ENCODE measurements around the gene ZNF800. TPM values are rescaled to one million over a fixed set of nuclear protein-coding genes. Genes with fewer than 3 reads are reported as not detected.

The ZNF800 gene
- total and polyA plus RNA-seq, 4 donors = 4.8 to 15.2 (median 12.8) TPM

GRCh38 chr7:127361736-127362135 is 30.8 kb downstream of the ZNF800 start:
- no peak for DNase-seq (ENCODE audit: low spot score)
- H3K36me3 ChIP-seq (ENCODE audit: control insufficient read depth in 4 of 4, insufficient read depth in 3 of 4, low read depth in 1 of 4, low read length in 3 of 4) = peaks cover 1 to 11% (median 9%) of the 10 kb centered on the region in 4 donors
- no peak overlapping the region for H3K4me3 ChIP-seq (ENCODE audit: low read depth in 1 of 3, low read length in 3 of 3)
- no peaks in the 10 kb centered on the region for H3K9me3 ChIP-seq (ENCODE audit: control insufficient read depth in 4 of 4, low read length in 3 of 4)
- H3K27ac ChIP-seq (ENCODE audit: low read depth in 1 of 2, low read length in 2 of 2) = no peak overlapping the region
- no peaks in the 10 kb centered on the region for H3K4me1 ChIP-seq (ENCODE audit: control insufficient read depth in 4 of 4, insufficient read depth in 4 of 4, low read length in 3 of 4)
- TF ChIP-seq RXRA (IDR thresholded peaks at IDR 0.05) = no peak
- TF ChIP-seq HNF4A (conservative IDR thresholded peaks at IDR 0.05) = no peak
- TF ChIP-seq EGR1 (IDR thresholded peaks at IDR 0.05; ENCODE audit: low read depth in 2 of 2) = no peak
- TF ChIP-seq FOXA1 (IDR thresholded peaks at IDR 0.05) = no peak
- TF ChIP-seq NR2F2 (IDR thresholded peaks at IDR 0.05) = no peak
- TF ChIP-seq YY1 (IDR thresholded peaks at IDR 0.05) = no peak
- TF ChIP-seq FOXA2 (IDR thresholded peaks at IDR 0.05) = no peak
- no peak for TF ChIP-seq RAD21 (IDR thresholded peaks at IDR 0.05)
- no peak for TF ChIP-seq JUND (IDR thresholded peaks at IDR 0.05)
- TF ChIP-seq, protein P1, sequence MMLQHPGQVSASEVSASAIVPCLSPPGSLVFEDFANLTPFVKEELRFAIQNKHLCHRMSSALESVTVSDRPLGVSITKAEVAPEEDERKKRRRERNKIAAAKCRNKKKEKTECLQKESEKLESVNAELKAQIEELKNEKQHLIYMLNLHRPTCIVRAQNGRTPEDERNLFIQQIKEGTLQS (IDR thresholded peaks at IDR 0.05) = no peak
- TF ChIP-seq, protein P2, sequence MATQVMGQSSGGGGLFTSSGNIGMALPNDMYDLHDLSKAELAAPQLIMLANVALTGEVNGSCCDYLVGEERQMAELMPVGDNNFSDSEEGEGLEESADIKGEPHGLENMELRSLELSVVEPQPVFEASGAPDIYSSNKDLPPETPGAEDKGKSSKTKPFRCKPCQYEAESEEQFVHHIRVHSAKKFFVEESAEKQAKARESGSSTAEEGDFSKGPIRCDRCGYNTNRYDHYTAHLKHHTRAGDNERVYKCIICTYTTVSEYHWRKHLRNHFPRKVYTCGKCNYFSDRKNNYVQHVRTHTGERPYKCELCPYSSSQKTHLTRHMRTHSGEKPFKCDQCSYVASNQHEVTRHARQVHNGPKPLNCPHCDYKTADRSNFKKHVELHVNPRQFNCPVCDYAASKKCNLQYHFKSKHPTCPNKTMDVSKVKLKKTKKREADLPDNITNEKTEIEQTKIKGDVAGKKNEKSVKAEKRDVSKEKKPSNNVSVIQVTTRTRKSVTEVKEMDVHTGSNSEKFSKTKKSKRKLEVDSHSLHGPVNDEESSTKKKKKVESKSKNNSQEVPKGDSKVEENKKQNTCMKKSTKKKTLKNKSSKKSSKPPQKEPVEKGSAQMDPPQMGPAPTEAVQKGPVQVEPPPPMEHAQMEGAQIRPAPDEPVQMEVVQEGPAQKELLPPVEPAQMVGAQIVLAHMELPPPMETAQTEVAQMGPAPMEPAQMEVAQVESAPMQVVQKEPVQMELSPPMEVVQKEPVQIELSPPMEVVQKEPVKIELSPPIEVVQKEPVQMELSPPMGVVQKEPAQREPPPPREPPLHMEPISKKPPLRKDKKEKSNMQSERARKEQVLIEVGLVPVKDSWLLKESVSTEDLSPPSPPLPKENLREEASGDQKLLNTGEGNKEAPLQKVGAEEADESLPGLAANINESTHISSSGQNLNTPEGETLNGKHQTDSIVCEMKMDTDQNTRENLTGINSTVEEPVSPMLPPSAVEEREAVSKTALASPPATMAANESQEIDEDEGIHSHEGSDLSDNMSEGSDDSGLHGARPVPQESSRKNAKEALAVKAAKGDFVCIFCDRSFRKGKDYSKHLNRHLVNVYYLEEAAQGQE (IDR thresholded peaks at IDR 0.05) = no peak
- TF ChIP-seq TAF1 (conservative IDR thresholded peaks at IDR 0.05) = no peak
- no peak for TF ChIP-seq MAX (IDR thresholded peaks at IDR 0.05)
- TF ChIP-seq, protein P3, sequence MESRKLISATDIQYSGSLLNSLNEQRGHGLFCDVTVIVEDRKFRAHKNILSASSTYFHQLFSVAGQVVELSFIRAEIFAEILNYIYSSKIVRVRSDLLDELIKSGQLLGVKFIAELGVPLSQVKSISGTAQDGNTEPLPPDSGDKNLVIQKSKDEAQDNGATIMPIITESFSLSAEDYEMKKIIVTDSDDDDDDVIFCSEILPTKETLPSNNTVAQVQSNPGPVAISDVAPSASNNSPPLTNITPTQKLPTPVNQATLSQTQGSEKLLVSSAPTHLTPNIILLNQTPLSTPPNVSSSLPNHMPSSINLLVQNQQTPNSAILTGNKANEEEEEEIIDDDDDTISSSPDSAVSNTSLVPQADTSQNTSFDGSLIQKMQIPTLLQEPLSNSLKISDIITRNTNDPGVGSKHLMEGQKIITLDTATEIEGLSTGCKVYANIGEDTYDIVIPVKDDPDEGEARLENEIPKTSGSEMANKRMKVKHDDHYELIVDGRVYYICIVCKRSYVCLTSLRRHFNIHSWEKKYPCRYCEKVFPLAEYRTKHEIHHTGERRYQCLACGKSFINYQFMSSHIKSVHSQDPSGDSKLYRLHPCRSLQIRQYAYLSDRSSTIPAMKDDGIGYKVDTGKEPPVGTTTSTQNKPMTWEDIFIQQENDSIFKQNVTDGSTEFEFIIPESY (IDR thresholded peaks at IDR 0.05) = no peak
- no peak for TF ChIP-seq GABPA (IDR thresholded peaks at IDR 0.05 in 1 of 2, conservative IDR thresholded peaks at IDR 0.05 in 1 of 2)
- TF ChIP-seq, protein P4, sequence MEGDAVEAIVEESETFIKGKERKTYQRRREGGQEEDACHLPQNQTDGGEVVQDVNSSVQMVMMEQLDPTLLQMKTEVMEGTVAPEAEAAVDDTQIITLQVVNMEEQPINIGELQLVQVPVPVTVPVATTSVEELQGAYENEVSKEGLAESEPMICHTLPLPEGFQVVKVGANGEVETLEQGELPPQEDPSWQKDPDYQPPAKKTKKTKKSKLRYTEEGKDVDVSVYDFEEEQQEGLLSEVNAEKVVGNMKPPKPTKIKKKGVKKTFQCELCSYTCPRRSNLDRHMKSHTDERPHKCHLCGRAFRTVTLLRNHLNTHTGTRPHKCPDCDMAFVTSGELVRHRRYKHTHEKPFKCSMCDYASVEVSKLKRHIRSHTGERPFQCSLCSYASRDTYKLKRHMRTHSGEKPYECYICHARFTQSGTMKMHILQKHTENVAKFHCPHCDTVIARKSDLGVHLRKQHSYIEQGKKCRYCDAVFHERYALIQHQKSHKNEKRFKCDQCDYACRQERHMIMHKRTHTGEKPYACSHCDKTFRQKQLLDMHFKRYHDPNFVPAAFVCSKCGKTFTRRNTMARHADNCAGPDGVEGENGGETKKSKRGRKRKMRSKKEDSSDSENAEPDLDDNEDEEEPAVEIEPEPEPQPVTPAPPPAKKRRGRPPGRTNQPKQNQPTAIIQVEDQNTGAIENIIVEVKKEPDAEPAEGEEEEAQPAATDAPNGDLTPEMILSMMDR (IDR thresholded peaks at IDR 0.05; ENCODE audit: low read depth, low read length, missing input control) = no peak
- TF ChIP-seq HNF4G (IDR thresholded peaks at IDR 0.05) = no peak
- TF ChIP-seq SP1 (IDR thresholded peaks at IDR 0.05) = no peak
- H3K27me3 ChIP-seq (ENCODE audit: control insufficient read depth in 4 of 4, insufficient read depth in 4 of 4, low read length in 3 of 4) = no peaks in the 10 kb centered on the region
- no peak overlapping the region for H3K9ac ChIP-seq (ENCODE audit: low read depth in 1 of 2, low read length in 2 of 2)
- WGBS = 96% methylated on average over 1 of the region's 1 CpG

Data from liver (tissue), 9 donors.